ENCODE data around the gene CLCF1.

Gene CLCF1

GRCh38 chr11:67356387-67356863, 17.0 kb downstream of the CLCF1 start:
- DNase-seq, result no peak

GRCh38 chr11:67355794-67356386, 17.5 kb downstream of the CLCF1 start:
- no peak for DNase-seq

- no peak for DNase-seq
These were observed 18.2 kb downstream of the CLCF1 start for GRCh38 chr11:67355023-67355793.

- peak; percentile 37 for DNase-seq
These were observed 19.0 kb downstream of the CLCF1 start for GRCh38 chr11:67354075-67355022.

GRCh38 chr11:67353317-67354074, 19.9 kb downstream of the CLCF1 start, which contains the start of gene POLD4:
Gene POLD4, minus strand, starts transcription at chr11:67353546. Its CDS starts 147 bp downstream, at chr11:67353399.
- DNase-seq, result peak; percentile 99

- DNase-seq, result peak; percentile 77
These were observed 20.7 kb downstream of the CLCF1 start for GRCh38 chr11:67352546-67353316.

GRCh38 chr11:67351275-67352005, 22.0 kb downstream of the CLCF1 start:
- peak; percentile 85 for DNase-seq

GRCh38 chr11:67349928-67350465, 23.4 kb downstream of the CLCF1 start:
- no peak for DNase-seq

GRCh38 chr11:67349457-67349856, 23.9 kb downstream of the CLCF1 start:
- no peak for DNase-seq

GRCh38 chr11:67349036-67349435, 24.4 kb downstream of the CLCF1 start:
- DNase-seq, result no peak

GRCh38 chr11:67347964-67348749, 25.2 kb downstream of the CLCF1 start:
- DNase-seq, result no peak

GRCh38 chr11:67345920-67346819, 27.2 kb downstream of the CLCF1 start:
- peak; percentile 40 for DNase-seq

- peak; percentile 26 for DNase-seq
These were observed 28.0 kb downstream of the CLCF1 start for GRCh38 chr11:67345247-67345919.

- peak; percentile 65 for DNase-seq
These were observed 29.1 kb downstream of the CLCF1 start for GRCh38 chr11:67344264-67344663.

- no peak for DNase-seq
These were observed 36.1 kb downstream of the CLCF1 start for GRCh38 chr11:67337257-67337656.

- no peak for DNase-seq
These were observed 41.2 kb downstream of the CLCF1 start for GRCh38 chr11:67332081-67332691.

- no peak for DNase-seq
These were observed 49.9 kb downstream of the CLCF1 start for GRCh38 chr11:67323526-67323925.

Data from CD4-positive, alpha-beta T cell treated with Interleukin-17A for 4 hours (primary cell).